Ovary (tissue), 9 donors: Measurements from ENCODE around the gene CCDC178. TPM values are rescaled to one million over a fixed set of nuclear protein-coding genes. Genes with fewer than 3 reads are reported as not detected.
"Not testable (repeated sequence)": the region's sequence is repeated elsewhere in the genome, so short reads cannot be mapped to it uniquely, and the experiment has no call there.

ENCODE experiments used
- DNase-seq, 5 donors: peaks; one replicate each; pipeline ENCODE4 v3.0.0-alpha.2; 2019 to 2020
- H3K27ac ChIP-seq, 2 donors: fragments of 200-600 bp; one replicate each; pipeline versions ENCODE4 v1.5.1 to v1.8.0; 2019 to 2022
- H3K27me3 ChIP-seq: fragments of 200-600 bp; one replicate; pipeline ENCODE4 v1.8.0; 2022
- H3K36me3 ChIP-seq: fragments of 200-600 bp; sonication (generic); one replicate; pipeline ENCODE4 v1.5.1; 2019
- H3K4me1 ChIP-seq: one replicate; pipeline ENCODE4 v1.8.1; 2013; ENCODE audit warnings: mild to moderate bottlenecking, moderate library complexity; ENCODE audit not compliant: insufficient read depth
- H3K4me3 ChIP-seq: fragments of 200-600 bp; sonication (generic); one replicate; pipeline ENCODE4 v1.5.1; 2017
- H3K9me3 ChIP-seq, 2 donors: fragments of 200-600 bp in 1 of 2; sonication (generic) in 1 of 2; one replicate each; pipeline versions ENCODE4 v1.5.1 to v1.8.1; 2013 to 2019; ENCODE audit warnings: mild to moderate bottlenecking in 1 of 2, moderate library complexity in 1 of 2
- CTCF ChIP-seq, 3 donors: fragments of 450-650 bp in 2 of 3; fragments of 200-600 bp in 1 of 3; IDR thresholded peaks; one replicate each; pipeline versions ENCODE4 v1.5.1 to v1.8.0; 2016 to 2022; ENCODE audit warnings: antibody characterized with exemption in 3 of 3, mild to moderate bottlenecking in 1 of 3
- EP300 ChIP-seq: sonication (generic); formaldehyde crosslinking; IDR thresholded peaks from one replicate; pipeline ENCODE4 v1.6.1; 2017; ENCODE audit warnings: antibody characterized with exemption
- POLR2A ChIP-seq: fragments of 450-650 bp; IDR thresholded peaks from one replicate; pipeline ENCODE4 v1.6.1; 2017; ENCODE audit warnings: antibody characterized with exemption, mild to moderate bottlenecking, moderate library complexity
- WGBS, 3 donors: extraction: QIAGEN DNeasy Blood & Tissue Kit in 1 of 3; methylation state at CpG; one replicate each; pipeline versions ENCODE4 v1.1.5 to v1.1.7; 2013 to 2017; 5-methylcytosine and 5-hydroxymethylcytosine counted together
- intact Hi-C, 4 donors: fragments of 100-400 bp; cut with DNase I; formaldehyde crosslinking; loops; one replicate each; pipeline versions ENCODE4 v1.11.0 to v1.15.1; 2022 to 2023
- polyA plus RNA-seq, 2 donors: library from polyadenylated mRNA; stranded (reverse); fragments of 200-250 nt in 1 of 2; fragments of 350-450 nt in 1 of 2; fragmentation: Illumina TruSeq in 1 of 2; extraction: RNeasy Lipid Tissue Mini Kit (QIAGEN cat#74804) in 1 of 2; gene quantifications; one replicate each; pipeline ENCODE4 v1.2.3, GENCODE V29; 2013 to 2014
- total RNA-seq, 7 donors: library from RNA; depleted of rRNA in 2 of 7; stranded (reverse); fragments of >200 nt in 2 of 7; fragmentation: NEBNext Ultra II Directional in 3 of 7; extraction: Animal tissue kit (Norgen Biotek cat#: 25700) in 3 of 7; gene quantifications; one replicate each; pipeline versions ENCODE4 v1.1.0 to v1.2.4, GENCODE V29; 2016 to 2023
- donor health status: DM: no; HTN: no; CAD: no; lungs with moderate emphysema.
- donor health status: DM: no; HTN: no; CAD: no.
- donor health status: Bipolar disorder and iron deficiency.
- donor health status: DM: yes; HTN: yes; CAD: no.
- donor health status: DM: no; HTN: no; CAD: no.
- donor health status: DM: yes; HTN: yes; CAD: no.

CCDC178 gene
- total and polyA plus RNA-seq, 9 donors = 2.4 to 11.8 (median 5.1) TPM

GRCh38 chr18:33181016-33181415 is 259.5 kb downstream of the CCDC178 start:
- Histone ChIP-seq H3K9me3 (no peaks in the 10 kb centered on the region), H3K27me3 (no peaks in the 10 kb centered on the region), H3K27ac (no peak overlapping the region), H3K36me3 (no peaks in the 10 kb centered on the region), H3K4me3 (no peak overlapping the region), H3K4me1 (no peaks in the 10 kb centered on the region)
- intact Hi-C loops = no loop called here
- WGBS, 3 donors = 66 to 88% (median 83%) methylated on average over 2 of the region's 2 CpGs
- DNase-seq = no peak
- no peak for TF ChIP-seq CTCF (IDR thresholded peaks at IDR 0.05)
- TF ChIP-seq EP300 = no peak
- TF ChIP-seq POLR2A = no peak

GRCh38 chr18:33169218-33169617 is 271.3 kb downstream of the CCDC178 start:
- DNase-seq = no peak
- intact Hi-C loops = no loop called here
- Histone ChIP-seq H3K4me1 (no peaks in the 10 kb centered on the region), H3K27me3 (no peaks in the 10 kb centered on the region), H3K4me3 (no peak overlapping the region), H3K36me3 (no peaks in the 10 kb centered on the region), H3K27ac (no peak overlapping the region), H3K9me3 (no peaks in the 10 kb centered on the region)
- TF ChIP-seq POLR2A (no peak), CTCF (IDR thresholded peaks at IDR 0.05) (no peak), EP300 (no peak)

GRCh38 chr18:33164121-33164520 is 276.4 kb downstream of the CCDC178 start:
- DNase-seq, H3K4me3 ChIP-seq, H3K4me1 ChIP-seq, intact Hi-C loops, H3K36me3 ChIP-seq, H3K9me3 ChIP-seq, H3K27ac ChIP-seq, H3K27me3 ChIP-seq: not testable (repeated sequence)
- WGBS, 3 donors = 94 to 97% (median 94%) methylated on average over 9 of the region's 9 CpGs

- WGBS, 3 donors = 75 to 90% (median 86%) methylated on average over 2 of the region's 2 CpGs
- TF ChIP-seq POLR2A (no peak), EP300 (no peak), CTCF (IDR thresholded peaks at IDR 0.05) (no peak)
- Histone ChIP-seq H3K4me3 (no peak overlapping the region), H3K27me3 (no peaks in the 10 kb centered on the region), H3K9me3 (no peaks in the 10 kb centered on the region), H3K36me3 (no peaks in the 10 kb centered on the region), H3K27ac (no peak overlapping the region), H3K4me1 (no peaks in the 10 kb centered on the region)
- no peak for DNase-seq
- intact Hi-C loops = no loop called here
These were observed 279.4 kb downstream of the CCDC178 start for GRCh38 chr18:33161131-33161530.

GRCh38 chr18:33159151-33159550 is 281.4 kb downstream of the CCDC178 start:
- Histone ChIP-seq H3K27ac (no peak overlapping the region), H3K4me3 (no peak overlapping the region), H3K4me1 (no peaks in the 10 kb centered on the region), H3K36me3 (no peaks in the 10 kb centered on the region), H3K9me3 (no peaks in the 10 kb centered on the region), H3K27me3 (no peaks in the 10 kb centered on the region)
- DNase-seq = no peak
- intact Hi-C loops = no loop called here
- TF ChIP-seq POLR2A (no peak), EP300 (no peak), CTCF (IDR thresholded peaks at IDR 0.05) (no peak)
- WGBS, 3 donors = 62 to 65% (median 64%) methylated on average over 2 of the region's 2 CpGs
